GM19324 (cell line): Measurements from ENCODE around the gene UBR3.
"Not testable (repeated sequence)": the region's sequence is repeated elsewhere in the genome, so short reads cannot be mapped to it uniquely, and the experiment has no call there.

ENCODE experiments used
- ATAC-seq: cut with Tn5 transposase; IDR thresholded peaks from one replicate; pipeline ENCODE4 v1.9.1; 2021; ENCODE audit warnings: mild to moderate bottlenecking, moderate library complexity; ENCODE audit not compliant: unreplicated experiment, low FRiP score

Gene UBR3

DNA sequence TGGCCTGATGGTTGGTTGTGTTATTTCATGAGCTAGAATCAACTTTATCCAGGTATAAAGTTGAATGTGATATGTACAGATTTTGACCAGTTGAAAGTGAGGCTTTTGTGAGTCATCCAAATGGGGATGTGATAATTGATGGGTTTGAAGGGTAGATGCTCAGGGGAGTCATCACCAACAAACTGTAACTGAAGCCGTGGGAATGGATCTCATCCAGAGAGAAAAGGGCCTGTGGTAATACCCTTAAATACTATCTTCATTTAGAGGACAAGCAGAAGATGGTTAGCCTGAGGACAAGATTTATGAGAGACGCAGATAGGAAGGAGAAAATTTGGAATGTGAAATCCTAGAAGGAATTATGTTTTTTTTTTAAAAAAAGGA lies 260.1 kb downstream of the UBR3 start:
- no peak for ATAC-seq

DNA sequence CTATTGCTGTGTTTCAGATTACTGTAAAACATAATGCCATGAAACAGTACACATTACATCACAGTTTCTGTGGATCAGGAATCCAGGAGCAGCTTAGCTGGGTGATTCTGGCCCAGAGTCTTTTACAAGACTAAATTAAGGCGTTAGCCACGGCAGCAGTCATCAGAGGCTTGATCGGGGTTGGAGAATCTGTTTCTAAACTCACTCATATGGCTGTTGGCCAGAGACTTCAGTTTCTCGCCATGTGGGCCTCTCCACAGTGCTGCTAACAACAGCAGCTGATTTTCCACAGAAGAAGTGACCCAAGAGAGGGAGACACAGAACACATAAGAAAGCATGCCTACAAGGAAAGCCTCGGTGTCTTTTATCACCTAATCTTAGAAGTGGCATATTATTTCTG lies 261.5 kb downstream of the UBR3 start:
- no peak for ATAC-seq

DNA sequence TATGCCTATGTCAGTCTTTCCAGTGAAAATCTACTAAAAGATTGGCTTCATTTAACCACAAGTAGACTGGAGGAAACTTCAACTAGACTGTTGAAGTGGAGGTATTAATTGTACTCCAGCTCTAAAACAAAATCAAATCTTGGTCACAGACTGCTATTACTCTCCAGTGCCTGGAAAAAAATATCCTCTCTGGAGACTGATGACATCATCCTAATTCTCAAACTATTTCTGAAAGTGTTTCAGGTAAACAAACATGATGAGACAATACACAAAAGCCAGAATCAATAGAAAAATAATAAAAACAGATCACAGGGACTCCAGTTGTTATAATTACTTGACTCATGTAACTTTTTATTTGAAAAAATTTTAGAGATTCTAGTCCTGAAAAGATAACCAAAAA lies 263.0 kb downstream of the UBR3 start:
- no peak for ATAC-seq

DNA sequence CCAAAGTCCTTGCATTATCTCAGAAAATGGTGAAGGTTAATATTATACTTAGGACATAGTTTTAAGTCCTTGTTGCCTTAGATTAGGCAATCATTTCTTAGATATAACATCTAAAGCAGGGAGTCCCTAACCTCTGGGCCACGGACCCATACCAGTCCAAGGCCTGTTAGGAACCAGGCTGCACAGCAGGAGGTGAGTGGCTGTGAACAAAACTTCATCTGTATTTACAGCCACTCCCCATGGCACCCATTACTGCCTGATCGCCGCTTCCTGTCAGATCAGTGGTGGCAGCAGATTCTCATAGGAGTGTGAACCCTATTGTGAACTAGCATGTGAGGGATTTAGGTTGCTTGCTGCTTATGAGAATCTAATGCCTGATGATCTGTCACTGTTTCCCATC lies 264.2 kb downstream of the UBR3 start:
- no peak for ATAC-seq

DNA sequence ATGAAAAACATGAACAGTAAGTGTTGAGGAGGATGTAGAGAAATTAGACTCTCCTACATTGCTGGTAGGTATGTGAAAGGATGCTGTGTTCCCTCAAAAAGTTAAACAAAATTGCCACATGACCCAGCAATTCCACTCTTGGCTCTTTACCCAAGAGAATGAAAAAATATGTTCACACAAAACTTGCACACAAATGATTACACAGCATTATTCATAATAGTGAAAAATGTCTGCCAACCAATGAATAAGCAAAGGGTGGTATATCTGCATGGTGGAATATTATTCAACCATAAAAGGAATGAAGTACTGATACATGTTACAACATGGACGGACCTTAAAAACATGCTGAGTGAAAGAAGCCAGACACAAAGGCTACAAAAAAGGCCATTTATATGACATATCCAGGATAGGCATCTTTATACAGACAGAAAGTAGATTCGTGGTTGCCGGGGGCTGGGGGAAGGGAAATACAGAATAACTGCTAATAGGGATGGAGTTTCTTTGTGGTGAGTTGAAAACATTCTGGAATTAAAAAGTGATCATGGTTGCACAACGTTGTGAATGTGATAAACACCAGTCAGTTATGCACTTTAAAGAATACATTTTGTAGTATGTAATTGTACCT lies 265.3 kb downstream of the UBR3 start:
- ATAC-seq: no peak

DNA sequence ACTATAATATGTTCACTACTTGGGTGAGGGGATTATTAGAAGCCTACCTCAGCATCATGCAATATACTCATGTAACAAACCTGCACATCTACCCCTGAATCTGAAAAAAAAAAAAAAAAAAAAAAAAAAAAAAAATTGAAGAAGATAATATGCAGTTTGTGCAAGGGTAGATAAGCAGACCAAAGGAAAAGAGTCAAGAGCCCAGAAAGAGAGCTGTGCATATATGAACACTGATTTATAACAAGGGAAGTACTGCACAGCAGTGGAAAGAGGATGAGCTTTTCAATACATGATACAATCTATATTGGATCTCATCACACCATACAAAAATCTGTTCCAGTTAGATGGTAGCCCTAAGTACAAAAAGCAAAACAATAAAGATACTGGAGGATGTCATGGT lies 268.1 kb downstream of the UBR3 start:
- ATAC-seq: no peak

DNA sequence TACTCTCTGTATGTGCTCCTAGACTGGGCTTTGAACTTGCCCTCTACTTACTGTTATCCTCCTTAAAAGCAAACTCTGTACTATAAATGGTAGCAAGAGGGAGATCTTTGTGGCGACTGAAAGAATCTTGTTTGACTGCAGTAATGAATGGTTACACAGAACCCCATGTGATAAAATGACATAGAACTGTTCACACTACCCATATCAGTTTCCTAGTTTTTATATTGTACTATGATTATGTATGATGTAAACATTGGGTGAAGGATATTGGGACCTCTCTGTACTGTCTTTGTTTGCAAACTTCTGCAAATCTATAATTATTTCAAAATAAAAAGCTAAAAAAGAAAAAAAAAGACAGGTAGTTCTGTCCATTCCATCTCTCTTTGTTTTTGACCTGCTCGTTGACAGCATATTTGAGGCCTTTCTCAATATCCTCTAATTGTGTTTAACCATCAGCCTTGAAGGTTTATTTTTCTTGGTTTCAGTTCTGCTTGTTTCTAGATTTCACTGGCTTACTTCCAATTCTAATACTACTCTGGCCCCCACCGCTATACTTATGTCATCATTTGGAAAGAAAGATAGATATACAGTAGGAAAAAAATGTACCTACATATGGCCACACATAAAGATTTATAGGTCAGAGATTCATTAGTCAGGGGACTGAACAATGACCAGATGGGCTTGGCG lies 271.5 kb downstream of the UBR3 start:
- no peak for ATAC-seq

DNA sequence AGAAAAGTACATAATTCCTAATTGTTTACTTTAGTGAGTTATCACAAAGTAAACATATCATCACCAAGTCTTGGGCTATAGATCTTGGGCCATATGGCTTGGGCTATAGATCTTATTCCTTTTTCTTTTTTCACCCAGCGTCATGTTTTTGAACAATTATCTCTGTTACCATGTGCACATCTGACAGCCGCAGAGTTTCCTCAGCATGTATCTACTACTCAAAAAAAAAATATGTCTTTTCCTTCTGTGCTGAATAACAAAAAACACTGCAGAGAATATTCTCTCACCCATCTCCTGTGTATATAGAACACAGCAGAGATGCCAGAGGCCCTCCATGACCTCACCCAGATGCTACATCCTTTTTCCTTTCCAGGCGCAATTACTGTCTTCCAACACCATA lies 274.5 kb downstream of the UBR3 start:
- ATAC-seq: no peak

DNA sequence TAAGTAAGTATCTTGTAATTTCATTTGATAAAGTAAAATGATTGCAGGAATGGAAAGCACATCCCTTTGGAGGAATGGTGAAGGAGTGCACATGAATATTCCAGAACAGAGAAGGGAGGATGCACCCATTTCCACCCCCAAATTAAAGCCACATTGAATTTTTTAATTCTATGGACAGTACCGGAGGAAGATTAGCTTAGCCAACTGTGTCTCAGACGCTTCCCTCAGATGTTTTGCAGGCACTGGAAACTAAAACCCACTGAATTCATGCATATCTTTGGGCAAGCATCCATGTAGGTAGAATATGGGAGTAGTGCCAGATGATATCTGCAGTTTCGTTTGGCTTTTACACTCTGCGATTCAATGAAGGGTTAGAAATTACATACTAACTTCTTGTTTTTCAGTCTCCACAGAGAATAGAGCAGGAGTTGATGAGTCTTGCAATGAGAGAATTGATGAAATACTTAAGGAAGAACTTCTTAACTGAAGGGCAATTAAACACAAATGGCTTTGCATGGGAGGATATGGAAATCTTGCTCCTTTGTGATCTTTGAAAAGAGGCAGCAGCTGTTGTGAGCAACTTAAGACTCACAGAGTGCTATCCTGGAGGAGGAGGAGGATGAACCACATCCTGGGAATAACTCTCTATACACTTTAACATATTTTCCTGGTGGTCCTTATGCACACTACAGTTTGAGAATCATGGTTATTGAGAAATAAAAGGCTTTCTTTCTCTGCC lies 279.0 kb downstream of the UBR3 start:
- ATAC-seq: no peak

DNA sequence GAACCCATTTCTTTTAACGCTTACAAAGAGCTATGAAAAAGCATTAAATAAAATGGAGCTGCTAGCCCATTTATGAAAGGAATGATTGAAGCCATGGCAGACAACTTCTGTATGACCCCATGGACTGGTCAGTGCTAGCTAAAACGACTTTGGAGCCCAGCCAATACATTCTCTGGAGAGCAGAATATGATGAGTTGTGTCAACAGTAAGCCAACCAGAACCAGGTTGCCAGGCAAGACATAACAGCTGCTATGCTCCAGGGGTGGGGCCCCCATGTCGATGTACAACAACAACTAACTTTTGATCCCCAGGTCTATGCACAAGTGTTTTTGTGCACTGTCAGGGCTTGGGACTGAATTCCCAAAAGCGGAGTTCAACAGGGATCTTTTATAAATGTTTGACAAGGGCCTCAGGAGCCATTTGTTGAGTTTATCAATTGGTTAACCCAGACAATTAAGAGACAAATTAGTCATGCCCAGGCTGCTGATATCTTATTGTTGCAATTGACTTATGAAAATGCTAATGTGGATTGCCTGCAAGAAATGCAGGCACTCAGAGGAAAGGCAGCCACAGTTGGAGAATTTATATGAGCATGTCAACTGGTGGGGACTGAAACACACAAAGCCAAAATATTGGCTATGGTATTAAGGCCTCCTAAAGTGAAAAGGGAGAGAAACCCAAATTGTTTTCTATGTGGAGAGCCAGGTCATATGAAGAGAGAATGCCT lies 286.1 kb downstream of the UBR3 start:
- ATAC-seq: no peak

DNA sequence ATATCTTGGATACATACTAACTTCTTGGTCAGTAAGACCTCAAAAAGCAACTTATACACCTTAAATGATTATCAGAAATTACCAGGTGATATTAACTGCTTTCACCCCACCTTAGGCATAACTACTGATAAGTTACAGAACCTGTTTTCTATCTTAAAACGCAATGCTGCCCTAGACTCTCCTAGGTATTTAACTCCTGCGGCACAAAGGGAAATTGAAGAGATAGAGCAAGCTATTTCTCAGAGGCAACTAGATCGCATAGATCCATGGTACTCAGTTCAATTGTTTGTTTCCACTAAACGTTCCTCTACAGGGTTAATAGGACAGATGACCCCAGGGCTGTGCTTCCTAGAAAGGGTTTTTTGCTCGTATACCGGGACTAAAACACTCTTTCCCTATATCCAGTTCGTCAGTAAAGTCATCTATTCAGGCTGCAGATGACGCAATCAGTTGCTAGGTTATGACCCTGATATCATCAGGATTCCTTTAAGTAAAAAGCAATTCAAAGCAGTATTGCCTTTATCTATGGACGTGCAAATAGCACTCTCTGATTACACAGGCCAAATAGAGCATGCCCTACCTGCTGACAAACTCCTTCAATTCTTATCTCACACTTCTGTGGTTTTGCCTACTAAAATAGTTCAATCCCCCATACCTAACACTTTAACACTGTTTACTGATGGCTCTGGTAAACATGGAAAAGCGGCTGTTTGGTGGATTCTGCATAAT lies 288.4 kb downstream of the UBR3 start:
- ATAC-seq: no peak

DNA sequence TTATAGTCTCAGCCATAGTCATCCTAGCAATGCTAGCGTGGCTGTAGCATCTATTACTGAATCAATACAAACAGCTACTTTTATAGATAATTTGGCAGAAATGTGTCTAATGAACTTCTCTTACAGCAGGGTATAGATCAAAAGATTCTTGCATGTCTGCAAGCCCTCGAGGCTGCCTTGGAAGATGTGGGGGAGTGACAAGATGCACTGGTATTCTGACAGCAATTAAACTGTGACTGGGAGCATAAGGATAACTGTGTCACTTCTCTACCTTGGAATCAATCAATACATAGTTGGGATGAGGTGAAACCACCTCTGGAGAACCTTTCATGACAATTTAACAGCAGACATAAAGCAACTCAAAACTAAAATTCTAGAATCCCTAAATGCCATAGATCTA lies 291.4 kb downstream of the UBR3 start:
- no peak for ATAC-seq

DNA sequence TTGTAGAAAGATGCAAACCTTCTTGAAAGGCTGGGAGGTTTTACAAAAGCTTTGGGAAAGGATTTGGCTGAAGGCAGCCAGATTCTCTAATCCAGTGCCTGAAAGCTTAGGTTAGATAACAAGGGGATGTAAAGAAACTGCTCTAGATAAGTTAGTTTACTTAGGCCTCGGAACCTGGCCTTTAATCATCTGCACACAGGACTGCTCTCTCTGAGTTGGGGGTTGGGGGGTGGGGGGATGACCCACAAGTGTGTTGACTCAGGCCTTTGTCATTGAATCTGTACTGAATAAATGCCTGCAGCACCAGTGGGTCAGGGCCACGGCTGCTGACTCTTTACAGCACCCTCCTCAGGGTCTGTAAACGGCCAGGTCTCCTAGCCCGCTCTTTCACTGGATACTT lies 292.1 kb downstream of the UBR3 start:
- not testable (repeated sequence) for ATAC-seq

DNA sequence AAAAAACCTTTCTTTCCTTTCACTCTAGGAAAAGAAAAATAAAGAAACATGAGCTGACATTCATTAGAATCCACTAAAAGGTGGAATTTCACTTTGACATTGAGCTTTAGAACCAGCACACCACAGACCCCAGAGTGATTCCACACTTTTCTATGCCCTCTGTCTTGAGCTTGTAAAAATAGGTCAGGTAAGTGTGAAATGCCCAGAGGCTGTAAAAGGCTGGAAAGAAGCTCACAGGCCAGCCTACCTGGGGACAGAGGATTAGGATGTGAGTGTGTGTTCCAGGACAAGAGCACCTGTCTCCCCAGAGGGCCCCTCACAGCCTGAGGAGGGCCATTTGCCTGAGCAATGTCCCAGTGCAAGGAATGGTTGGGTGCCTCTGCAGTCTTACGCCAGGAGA lies 294.4 kb downstream of the UBR3 start:
- no peak for ATAC-seq

DNA sequence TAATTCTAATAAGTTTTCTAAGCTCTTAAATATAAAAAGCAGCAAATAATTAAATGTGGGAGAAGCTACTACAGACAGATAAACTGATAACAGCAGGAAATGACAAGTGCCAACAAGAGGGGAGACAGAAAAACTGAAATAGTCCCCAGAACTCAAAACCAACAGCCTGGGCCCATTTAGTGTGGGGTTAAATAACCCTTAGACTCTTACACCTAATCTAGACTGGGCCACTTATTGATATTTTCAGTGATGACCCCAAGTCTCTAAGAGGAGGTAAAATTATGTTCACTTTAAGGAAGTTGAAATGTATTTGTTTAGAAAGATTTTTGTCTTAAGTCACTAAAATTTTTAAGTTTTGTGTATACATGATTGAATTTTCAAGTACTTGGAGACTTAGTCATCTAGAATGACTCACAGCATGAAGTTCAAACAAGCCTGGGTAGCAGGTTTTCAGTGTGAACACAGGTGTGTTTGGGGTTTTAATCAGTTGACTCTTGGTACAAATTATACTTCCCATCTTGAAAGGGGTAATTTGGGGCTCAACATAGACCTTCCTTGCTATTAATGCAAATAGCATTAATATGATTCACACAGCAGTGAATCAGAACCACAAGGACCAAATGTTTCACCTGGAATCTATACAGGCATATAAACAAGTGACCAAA lies 295.8 kb downstream of the UBR3 start:
- no peak for ATAC-seq

DNA sequence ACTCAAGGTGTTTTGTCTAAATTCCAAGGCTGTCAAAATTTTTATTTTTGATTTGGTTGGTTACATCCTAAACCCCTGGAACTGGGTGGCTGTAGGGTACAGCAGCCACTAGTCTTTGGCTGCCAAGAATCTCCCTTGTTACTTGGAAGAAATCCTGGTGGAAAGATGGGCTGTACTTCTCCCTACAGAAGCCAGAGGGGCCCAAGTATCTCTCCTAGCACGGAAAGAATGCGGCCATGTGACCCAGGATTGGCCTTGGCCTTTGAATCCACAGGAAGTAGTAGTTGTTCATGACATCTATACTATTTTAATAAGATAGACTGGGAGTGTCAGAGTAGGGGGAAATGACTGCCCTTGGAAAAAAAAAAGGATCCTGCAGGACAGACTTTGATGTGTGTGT lies 296.3 kb downstream of the UBR3 start:
- no peak for ATAC-seq

DNA sequence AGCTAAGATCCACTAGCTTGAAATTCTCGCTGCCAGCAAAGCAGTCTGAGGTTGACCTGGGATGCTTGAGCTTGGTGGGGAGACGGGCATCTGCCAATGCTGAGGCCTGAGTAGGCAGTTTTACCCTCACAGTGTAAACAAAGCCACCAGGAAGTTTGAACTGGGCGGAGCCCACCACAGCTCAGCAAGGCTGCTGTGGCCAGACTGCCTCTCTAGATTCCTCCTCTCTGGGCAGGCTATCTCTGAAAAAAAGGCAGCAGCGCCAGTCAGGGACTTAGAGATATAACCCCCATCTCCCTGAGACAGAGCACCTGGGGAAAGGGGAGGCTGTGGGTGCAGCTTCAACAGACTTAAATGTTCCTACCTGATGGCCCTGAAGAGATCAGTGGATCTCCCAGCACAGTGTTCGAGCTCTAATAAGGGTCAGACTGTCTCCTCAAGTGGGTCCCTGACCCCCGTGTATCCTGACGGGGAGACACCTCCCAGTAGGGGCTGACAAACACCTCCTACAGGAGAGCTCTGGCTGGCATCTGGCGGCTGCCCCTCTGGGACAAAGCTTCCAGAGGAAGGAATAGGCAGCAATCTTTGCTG lies 299.0 kb downstream of the UBR3 start:
- not testable (repeated sequence) for ATAC-seq
